ENCODE results near the gene SEC11A.

DNA sequence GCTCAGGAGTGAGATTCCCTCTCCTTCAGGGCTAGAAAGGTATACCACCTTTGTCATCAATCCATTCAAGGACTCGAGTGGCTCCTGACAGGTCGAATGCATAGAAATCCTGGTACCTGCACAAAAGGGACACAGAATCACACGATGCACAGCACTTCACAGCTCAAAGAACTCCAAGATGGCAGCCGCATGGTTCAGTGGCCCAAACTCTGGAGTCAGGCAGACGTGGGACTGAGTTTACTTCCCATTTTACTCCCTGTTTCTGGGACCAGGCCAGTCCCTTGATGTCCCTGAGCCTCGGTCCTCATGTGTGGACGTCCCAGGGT is 62.4 kb downstream of the SEC11A start:
- TF ChIP-seq, protein P1, sequence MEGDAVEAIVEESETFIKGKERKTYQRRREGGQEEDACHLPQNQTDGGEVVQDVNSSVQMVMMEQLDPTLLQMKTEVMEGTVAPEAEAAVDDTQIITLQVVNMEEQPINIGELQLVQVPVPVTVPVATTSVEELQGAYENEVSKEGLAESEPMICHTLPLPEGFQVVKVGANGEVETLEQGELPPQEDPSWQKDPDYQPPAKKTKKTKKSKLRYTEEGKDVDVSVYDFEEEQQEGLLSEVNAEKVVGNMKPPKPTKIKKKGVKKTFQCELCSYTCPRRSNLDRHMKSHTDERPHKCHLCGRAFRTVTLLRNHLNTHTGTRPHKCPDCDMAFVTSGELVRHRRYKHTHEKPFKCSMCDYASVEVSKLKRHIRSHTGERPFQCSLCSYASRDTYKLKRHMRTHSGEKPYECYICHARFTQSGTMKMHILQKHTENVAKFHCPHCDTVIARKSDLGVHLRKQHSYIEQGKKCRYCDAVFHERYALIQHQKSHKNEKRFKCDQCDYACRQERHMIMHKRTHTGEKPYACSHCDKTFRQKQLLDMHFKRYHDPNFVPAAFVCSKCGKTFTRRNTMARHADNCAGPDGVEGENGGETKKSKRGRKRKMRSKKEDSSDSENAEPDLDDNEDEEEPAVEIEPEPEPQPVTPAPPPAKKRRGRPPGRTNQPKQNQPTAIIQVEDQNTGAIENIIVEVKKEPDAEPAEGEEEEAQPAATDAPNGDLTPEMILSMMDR (IDR thresholded peaks at IDR 0.05) = no peak
- no peak for TF ChIP-seq ZFX (IDR thresholded peaks at IDR 0.05; ENCODE audit: borderline replicate concordance)
